Forelimb muscle (tissue), 1 donor: ENCODE data around the gene PAK5. TPM values are rescaled to one million over a fixed set of nuclear protein-coding genes. Genes with fewer than 3 reads are reported as not detected.

Experiments
- DNase-seq: peaks from one replicate; pipeline ENCODE4 v3.0.0-alpha.2; 2013; ENCODE audit warnings: low read depth
- polyA plus RNA-seq: library from polyadenylated mRNA; unstranded; fragments of 120-200 nt; gene quantifications from one replicate; pipeline ENCODE4 v1.2.1, GENCODE V29; 2013; ENCODE audit not compliant: insufficient read length

Gene PAK5
- polyA plus RNA-seq, 1 donor: 0.14 TPM

- DNase-seq: no peak
Measured at GRCh38 chr20:9498322-9498721, 340.6 kb downstream of the PAK5 start.

- DNase-seq: no peak
Measured at GRCh38 chr20:9496155-9496554, 342.7 kb downstream of the PAK5 start.

GRCh38 chr20:9495701-9496100 is 343.2 kb downstream of the PAK5 start:
- DNase-seq: no peak

- DNase-seq: no peak
Measured at GRCh38 chr20:9493803-9494202, 345.1 kb downstream of the PAK5 start.

- no peak for DNase-seq
Measured at GRCh38 chr20:9492067-9492466, 346.8 kb downstream of the PAK5 start.

GRCh38 chr20:9491324-9491723 is 347.6 kb downstream of the PAK5 start:
- DNase-seq: no peak

- no peak for DNase-seq
Measured at GRCh38 chr20:9490631-9491030, 348.2 kb downstream of the PAK5 start.

GRCh38 chr20:9490161-9490560 is 348.7 kb downstream of the PAK5 start:
- no peak for DNase-seq

- DNase-seq: no peak
Measured at GRCh38 chr20:9488063-9488462, 350.8 kb downstream of the PAK5 start.

Other genes with a start within 250 kb of the PAK5 start
- 1.2 TPM for gene ANKEF1, start 195.9 kb upstream of the PAK5 start, polyA plus RNA-seq